Left lobe of liver (tissue), 2 donors: ENCODE measurements around the gene PRICKLE2. TPM values are rescaled to one million over a fixed set of nuclear protein-coding genes. Genes with fewer than 3 reads are reported as not detected.
A peak's percentile ranks its signal among the peaks of the same experiment; 100 is the strongest.
"Not testable (repeated sequence)": the region's sequence is repeated elsewhere in the genome, so short reads cannot be mapped to it uniquely, and the experiment has no call there.

Source experiments
- ATAC-seq: fragments of 200-7000 bp; cut with Tn5 transposase; one replicate; pipeline ENCODE4 v1.9.1; 2020; ENCODE audit warnings: mild to moderate bottlenecking, moderate library complexity
- DNase-seq: peaks from one replicate; pipeline ENCODE4 v3.0.0-alpha.2; 2020; ENCODE audit warnings: low spot score
- total RNA-seq: library from RNA; stranded (reverse); gene quantifications from one replicate; pipeline ENCODE4 v1.2.1, GENCODE V29; 2021
- donor health status: DM: no; HTN: no; CAD: no; lungs with moderate emphysema.
- donor health status: DM: no; HTN: yes; CAD: no.

Gene PRICKLE2
- total RNA-seq, 1 donor from 2014 or later = 3.6 TPM

- ATAC-seq (no peak), DNase-seq (no peak)
Measured at GRCh38 chr3:64105816-64106215, 119.5 kb downstream of the PRICKLE2 start.

DNA sequence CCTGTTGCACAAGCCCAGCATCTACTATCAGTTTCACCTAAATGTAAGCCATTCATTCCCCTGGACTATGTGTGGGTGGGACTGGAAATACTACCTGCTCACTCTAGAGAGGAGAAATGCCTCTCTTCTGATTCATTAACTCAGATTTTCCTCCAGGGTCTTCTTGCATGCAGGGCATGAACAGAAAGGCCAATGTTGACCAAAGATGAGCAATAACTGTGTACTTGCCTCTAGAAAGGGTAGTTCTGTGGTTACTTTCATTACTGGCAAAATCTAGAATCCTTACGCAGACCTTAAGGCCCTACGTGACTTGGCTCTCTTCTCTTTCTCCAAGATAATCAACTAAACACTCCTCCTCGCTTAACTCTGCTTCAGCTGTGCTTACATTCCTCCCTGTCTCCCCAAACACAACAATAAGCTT, 120.6 kb downstream of the PRICKLE2 start:
- ATAC-seq = no peak
- no peak for DNase-seq

DNA sequence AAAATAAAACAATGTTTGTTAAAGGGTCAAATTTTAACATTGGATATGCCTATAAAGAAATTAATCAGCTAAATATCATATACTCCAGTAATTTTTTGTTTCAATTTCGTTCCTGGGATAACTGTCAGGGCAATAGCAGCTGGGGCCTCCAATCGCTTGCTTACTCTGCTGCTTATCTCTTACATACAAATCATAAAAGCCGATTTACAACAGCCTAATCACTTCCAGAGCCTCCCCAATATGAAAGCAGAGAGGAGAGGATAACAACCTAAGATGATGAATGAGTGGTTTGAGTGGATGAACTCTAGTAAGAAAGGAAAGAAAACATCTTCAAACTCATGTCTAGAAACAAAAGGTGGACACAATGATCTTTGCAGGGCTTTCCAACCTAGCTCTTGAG, 121.3 kb downstream of the PRICKLE2 start:
- DNase-seq = no peak
- ATAC-seq = no peak

- DNase-seq = no peak
- ATAC-seq = no peak
Measured at GRCh38 chr3:64103131-64103530, 122.1 kb downstream of the PRICKLE2 start.

GRCh38 chr3:64102147-64102546, 123.1 kb downstream of the PRICKLE2 start:
- ATAC-seq (no peak), DNase-seq (no peak)

GRCh38 chr3:64099316-64099715, 126.0 kb downstream of the PRICKLE2 start:
- ATAC-seq (no peak), DNase-seq (no peak)

DNA sequence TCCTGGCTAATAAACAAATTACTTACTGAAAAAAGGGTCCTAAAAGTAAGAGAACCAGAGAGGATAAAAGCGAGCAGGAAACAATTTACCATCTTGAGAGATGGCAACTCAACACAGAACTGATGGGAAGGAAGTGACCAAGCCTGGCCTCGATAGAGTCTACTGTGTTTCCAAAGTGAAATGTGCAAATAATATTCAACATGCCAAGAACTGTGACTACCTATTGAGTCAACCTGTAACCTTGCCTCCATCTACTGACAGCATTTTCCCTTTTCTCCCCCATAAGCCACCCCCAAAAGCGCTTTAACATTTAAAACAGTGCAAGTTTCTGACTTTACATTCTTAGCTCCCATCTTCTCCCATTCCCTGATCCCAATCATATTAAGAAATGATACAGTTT, 126.6 kb downstream of the PRICKLE2 start:
- ATAC-seq = no peak
- no peak for DNase-seq

DNA sequence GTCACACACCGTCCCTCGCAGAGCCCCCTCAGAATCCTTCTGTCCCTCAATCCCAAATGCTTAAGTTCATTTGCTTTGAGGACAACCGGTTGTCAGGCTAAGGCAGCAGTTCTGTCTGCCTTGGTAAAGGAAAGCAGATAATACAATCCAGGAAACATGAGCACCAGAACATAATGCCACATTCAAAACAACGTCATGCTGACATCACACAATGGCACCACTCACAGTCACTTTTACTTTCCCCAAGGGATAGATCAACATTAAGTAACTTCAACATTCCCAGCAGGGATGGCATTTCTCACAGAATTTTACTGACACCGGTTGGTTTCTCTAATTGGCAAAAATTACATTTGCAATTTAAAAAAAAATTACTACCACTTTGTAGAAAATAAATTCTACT, 127.3 kb downstream of the PRICKLE2 start:
- DNase-seq = no peak
- no peak for ATAC-seq

DNA sequence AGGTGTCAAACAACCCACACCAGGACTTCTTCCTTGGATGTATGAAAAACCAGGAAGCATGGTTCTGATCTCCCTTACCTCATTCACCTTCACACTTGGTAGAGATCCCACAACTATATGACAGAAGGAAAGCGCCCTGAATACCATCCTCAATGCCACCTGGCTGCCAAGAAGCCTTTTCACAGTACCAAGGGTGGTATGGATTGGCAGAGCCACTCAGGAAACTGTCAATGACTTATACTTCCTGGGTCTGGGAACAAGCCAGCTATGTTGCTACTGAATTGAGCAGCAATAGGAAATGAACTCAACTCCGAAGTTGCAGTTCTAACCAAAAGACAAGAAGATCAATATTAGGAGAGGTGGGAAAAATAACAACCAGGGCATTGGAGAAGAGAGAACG, 129.5 kb downstream of the PRICKLE2 start:
- DNase-seq = no peak
- ATAC-seq = no peak

DNA sequence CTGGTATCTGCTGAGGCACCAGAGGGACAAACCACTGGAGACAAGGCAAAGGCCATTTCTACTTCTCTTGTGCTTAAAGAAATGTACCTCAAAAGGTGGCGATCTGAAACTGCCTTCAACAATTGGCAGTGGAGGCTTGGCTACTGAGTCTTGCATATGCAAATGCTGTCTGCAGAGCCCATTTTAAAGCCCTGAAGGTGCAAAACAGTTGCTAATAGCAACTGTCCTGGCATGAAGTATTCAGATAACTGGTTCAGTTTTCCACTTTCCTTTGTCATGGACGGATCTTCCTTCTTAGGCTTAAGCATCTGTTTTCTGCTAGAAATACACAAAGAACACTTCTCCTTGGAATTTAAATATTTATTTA, 130.6 kb downstream of the PRICKLE2 start:
- ATAC-seq = no peak
- DNase-seq = no peak

DNA sequence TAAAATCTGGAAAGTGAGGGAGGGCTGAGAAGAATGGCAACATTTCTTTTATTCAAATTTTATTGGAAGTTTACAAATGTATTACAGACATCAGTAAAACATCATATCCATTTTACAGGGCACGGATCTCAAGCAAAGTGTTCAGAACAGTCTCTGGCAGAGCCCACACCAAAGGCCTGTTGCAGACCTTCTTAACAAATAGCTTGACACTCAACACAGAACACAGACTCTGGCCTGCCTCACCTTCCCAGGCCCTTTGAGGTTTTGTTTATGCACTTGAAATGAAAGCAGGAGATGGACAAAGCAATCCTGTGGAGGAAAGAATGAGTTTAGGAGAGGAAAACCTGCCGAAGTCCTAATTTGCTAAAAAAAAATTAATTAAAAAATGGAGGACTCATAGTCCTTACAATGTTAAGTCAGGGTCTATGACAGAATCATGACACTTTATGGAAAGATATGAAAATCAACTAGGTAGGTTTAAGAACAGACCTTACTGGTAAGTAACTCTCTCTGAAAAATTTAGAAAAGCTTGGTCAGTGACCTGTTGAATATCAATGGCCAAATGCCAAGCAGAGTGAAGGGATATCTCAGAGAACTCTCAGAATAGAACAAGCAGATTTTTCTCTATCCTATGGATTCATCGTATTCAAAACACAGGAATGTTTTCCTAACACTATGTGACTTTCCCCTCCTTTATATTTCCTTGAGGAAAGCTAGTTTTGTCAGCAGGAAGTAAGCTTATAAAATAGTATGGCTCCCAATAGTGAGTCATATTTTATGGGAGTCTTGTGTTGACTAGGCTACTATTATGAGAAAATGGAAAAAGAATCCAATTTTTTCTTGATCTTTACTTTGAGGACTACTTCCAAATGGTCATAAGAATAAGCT, 131.2 kb downstream of the PRICKLE2 start:
- ATAC-seq (no peak), DNase-seq (no peak)

DNA sequence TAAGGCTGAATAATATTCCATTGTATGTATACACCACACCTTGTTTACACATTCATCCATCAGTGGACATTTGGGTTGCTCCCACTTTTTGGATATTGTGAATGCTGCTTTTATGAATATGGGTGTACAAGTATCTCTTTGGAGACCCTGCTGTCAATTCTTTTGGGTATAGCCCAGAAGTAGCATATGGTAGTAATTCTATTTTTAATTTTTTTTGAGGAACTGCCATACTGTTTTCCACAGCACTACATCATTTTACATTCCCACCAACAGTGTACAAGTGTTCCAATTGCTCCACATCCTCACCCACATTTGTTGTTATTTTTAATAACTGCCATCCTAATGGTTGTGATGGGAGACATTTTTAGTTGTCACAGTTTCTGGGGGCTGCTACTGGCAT, 132.1 kb downstream of the PRICKLE2 start:
- no peak for DNase-seq
- no peak for ATAC-seq

DNA sequence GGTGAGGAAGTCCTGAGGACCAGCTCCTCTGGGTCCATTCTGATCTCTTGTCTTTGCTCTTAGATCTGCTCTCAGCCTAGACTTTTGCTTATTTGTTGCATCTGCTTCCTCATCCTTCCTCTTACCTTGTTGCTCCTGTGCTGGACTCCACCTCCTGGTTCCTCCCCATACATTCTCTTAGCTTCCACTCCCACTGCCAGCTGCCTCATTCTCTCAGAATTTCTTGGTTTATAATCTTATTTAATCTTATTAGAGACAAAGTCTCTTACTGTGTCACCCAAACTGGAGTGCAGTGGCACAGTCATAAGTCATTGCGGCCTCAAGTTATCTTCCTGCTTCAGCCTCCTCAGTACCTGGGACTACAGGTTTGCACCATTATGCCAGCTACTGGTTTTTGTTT, 133.8 kb downstream of the PRICKLE2 start:
- DNase-seq = no peak

DNA sequence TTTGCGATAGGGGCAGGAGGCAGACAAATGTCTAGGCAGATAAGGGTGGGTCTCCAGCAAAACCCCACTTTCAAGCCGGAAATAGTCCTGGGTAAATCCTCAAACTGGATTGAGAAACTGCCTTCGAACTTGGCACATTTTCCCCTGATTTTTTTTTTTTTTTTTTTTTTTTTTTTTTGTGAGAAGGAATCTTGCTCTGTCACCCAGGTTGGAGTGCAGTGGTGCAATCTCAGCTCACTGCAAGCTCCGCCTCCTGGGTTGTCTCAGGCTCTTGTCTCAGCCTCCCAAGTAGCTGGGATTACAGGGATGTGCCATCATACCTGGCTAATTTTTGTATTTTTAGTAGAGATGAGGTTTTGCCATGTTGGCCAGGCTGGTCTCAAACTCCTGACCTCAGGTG, 135.9 kb downstream of the PRICKLE2 start:
- not testable (repeated sequence) for ATAC-seq, DNase-seq

More for the DNA sequence above, 133.8 kb downstream of the PRICKLE2 start:
- ATAC-seq = no peak

DNA sequence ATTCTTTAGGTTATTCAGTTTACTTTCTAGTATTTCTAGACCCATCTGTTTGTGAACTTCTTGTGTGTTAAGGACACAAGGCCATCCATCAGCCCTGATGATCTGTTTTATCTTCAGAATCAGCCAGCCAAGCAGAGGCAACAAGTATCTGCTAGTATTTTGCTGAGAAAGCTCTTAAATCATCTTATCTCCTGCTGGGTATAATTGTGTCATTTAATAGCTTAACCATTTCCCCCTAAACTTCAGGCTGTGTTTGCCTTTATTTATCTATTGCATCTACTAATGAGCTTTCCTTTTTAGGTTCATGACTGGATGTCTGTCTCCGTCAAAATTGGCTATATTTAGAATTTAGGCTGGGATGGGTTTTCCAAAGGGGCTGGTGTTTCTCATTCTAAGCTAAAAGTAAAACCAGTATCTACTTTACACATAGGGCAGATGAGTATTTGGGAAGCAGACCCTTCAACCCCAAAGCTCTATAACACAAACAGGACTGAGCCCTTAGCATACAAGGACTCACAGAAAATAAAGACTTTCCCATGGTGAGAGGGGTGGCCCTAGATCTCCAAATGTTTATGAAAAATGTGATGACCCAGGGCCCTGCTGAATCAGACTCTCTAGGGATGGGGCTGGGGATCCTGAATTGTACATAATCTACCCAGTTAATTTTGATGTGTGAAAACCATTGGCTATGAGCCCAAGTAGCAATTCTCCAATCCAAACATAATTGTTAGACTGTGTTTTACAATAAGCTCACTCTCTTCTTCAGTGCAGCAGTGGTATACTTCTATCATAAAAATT, 136.7 kb downstream of the PRICKLE2 start:
- no peak for ATAC-seq
- no peak for DNase-seq

DNA sequence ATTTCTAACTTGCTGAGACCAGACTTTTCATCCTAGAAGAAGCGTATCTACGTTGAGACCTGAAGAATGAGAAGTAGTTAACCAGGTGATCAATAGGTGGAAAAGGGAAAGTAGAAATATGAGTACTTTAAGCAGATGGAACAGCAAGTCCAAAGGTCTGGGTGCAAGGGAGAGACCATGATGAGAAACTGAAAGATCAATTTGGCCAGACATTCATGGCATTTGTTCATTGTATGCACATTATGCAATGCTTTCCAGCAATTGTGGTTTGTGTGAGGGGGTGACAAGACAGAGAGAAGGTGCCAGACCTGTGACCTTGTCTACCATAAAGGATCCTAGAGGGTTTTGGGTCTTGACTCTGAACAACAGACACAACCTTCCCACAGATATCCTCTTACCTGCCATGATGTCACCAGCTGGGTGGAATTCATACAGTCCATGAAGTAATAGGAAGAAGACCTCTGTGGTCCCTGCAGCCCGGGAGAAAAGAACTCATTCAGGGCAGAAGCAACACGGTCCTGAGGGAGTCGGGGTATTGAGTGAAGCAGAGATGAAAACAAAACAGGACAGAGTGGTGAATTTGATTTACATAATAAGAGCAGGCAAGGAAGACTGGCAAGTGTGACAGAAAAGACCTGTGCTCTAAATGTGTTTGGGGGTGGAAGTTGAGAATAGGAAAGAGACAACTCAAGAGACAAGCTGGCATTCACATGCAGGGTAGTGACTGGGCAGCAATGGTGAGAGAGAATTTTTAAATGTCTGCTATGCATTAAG, 138.6 kb downstream of the PRICKLE2 start:
- ATAC-seq = peak; percentile 80
- no peak for DNase-seq

DNA sequence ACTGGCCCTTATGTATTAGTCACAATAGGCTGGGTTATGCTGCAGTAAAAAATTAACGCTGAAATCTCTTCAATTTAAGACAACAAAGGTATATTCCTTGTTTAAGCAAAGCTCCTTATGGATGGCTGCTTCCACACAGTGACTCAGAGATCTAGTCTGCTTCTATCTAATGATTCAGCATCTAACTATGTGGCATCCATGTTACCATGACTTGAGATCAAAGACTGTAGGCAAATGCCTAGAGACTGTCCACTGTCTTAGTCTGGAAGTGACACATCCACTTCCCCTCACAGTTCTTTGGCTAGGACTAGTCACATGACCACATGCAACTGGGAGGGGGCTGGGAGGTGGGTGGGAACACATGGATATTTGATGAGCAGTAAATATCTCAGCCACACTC, 140.6 kb downstream of the PRICKLE2 start:
- no peak for DNase-seq
- no peak for ATAC-seq

DNA sequence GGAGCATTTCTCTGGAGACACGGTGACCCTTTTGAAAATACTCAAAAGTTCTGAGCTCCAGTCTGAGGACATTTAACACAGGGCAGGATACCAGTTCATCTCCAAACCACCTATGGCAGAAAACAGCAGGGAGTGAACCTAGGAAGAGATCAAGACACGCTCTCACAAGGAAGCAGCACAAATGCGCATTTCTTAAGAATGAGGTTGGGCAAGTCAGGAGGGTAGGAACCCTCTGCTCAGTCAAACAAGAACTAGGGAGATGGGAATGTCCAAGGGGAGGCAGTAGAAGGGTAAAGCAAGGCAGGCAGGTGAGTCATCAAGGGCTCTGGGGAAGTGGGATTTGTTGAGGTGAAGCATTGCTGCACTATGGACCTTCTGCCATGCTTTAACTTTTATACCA, 141.7 kb downstream of the PRICKLE2 start:
- no peak for ATAC-seq

GRCh38 chr3:64082961-64083541, 142.2 kb downstream of the PRICKLE2 start:
- DNase-seq (no peak), ATAC-seq (no peak)

More for the DNA sequence above, 141.7 kb downstream of the PRICKLE2 start:
- no peak for DNase-seq

- ATAC-seq (no peak), DNase-seq (no peak)
Measured at GRCh38 chr3:64082411-64082810, 142.9 kb downstream of the PRICKLE2 start.

- ATAC-seq = no peak
- DNase-seq = no peak
Measured at GRCh38 chr3:64081235-64081630, 144.0 kb downstream of the PRICKLE2 start.
